Smooth muscle cell (in vitro differentiated cells): Measurements from ENCODE around the gene S100A14. TPM values are rescaled to one million over a fixed set of nuclear protein-coding genes. Genes with fewer than 3 reads are reported as not detected.

Experiments used
- DNase-seq: peaks from one replicate; lab custom pipeline; 2025; ENCODE audit not compliant: unreplicated experiment; lab: John Stamatoyannopoulos, UW
- H2AFZ ChIP-seq: fragments of 200-600 bp; sonication (generic); 2 replicates; pipeline ENCODE4 v1.6.0; 2016; ENCODE audit warnings: antibody characterized with exemption, low read depth, mild to moderate bottlenecking
- H3F3A ChIP-seq: fragments of 200-600 bp; sonication (generic); 2 replicates; pipeline ENCODE4 v1.6.0; 2017; ENCODE audit warnings: antibody characterized with exemption, low read depth
- H3K27ac ChIP-seq: fragments of 200-600 bp; sonication (generic); 2 replicates; pipeline ENCODE4 v1.5.1; 2016; ENCODE audit warnings: low read depth, mild to moderate bottlenecking
- H3K27me3 ChIP-seq: fragments of 200-600 bp; sonication (generic); 2 replicates; pipeline ENCODE4 v1.6.1; 2016; ENCODE audit warnings: low read depth, mild to moderate bottlenecking
- H3K36me3 ChIP-seq: fragments of 200-600 bp; sonication (generic); 2 replicates; pipeline ENCODE4 v1.5.1; 2016; ENCODE audit warnings: low read depth
- H3K4me1 ChIP-seq: fragments of 200-600 bp; sonication (generic); 2 replicates; pipeline ENCODE4 v1.5.1; 2016; ENCODE audit warnings: low read depth
- H3K4me2 ChIP-seq: fragments of 200-600 bp; sonication (generic); 2 replicates; pipeline ENCODE4 v1.6.0; 2016; ENCODE audit warnings: mild to moderate bottlenecking
- H3K4me3 ChIP-seq: fragments of 200-600 bp; sonication (generic); 2 replicates; pipeline ENCODE4 v1.5.1; 2016; ENCODE audit warnings: mild to moderate bottlenecking
- H3K79me2 ChIP-seq: fragments of 200-600 bp; sonication (generic); 2 replicates; pipeline ENCODE4 v1.6.0; 2016; ENCODE audit warnings: low read depth, mild to moderate bottlenecking
- H3K9ac ChIP-seq: fragments of 200-600 bp; sonication (generic); 2 replicates; pipeline ENCODE4 v1.6.0; 2016; ENCODE audit warnings: low read depth
- H3K9me3 ChIP-seq: fragments of 200-600 bp; sonication (generic); replicated peaks from 2 replicates; pipeline ENCODE4 v1.5.1; 2016; ENCODE audit warnings: low read depth
- H4K20me1 ChIP-seq: fragments of 200-600 bp; sonication (generic); 2 replicates; pipeline ENCODE4 v1.6.0; 2016; ENCODE audit warnings: low read depth
- CTCF ChIP-seq: fragments of 200-600 bp; sonication (generic); IDR thresholded peaks from 2 replicates; pipeline ENCODE4 v1.5.1; 2017; ENCODE audit warnings: borderline replicate concordance, mild to moderate bottlenecking, antibody characterized with exemption; ENCODE audit not compliant: insufficient read depth, poor library complexity, severe bottlenecking
- WGBS: methylation state at CpG from one replicate; pipeline ENCODE4 v1.1.7; 2016; ENCODE audit warnings: low lambda C conversion rate; 5-methylcytosine and 5-hydroxymethylcytosine counted together
- polyA plus RNA-seq: library from polyadenylated mRNA; unstranded; fragments of >200 nt; fragmentation: Nextera tagmentation; extraction: Ambion mirVana; gene quantifications from 2 replicates; pipeline ENCODE4 v1.2.1, GENCODE V29; 2016
- total RNA-seq: library from RNA; depleted of rRNA; stranded (reverse); fragments of >200 nt; gene quantifications from 2 replicates; pipeline ENCODE4 v1.2.3, GENCODE V29; 2014

S100A14 gene
- total and polyA plus RNA-seq, 2 experiments from 2014 or later = 11.0 to 25.1 TPM

GRCh38 chr1:153633161-153633753 lies 17.1 kb upstream of the S100A14 start:
- H3K4me3 ChIP-seq = peak overlapping the region; percentile 95
- no peaks in the 10 kb centered on the region for H3K27me3 ChIP-seq
- DNase-seq = no peak
- H3F3A ChIP-seq = peaks cover 9% of the 10 kb centered on the region
- H2AFZ ChIP-seq = no peak overlapping the region
- H3K4me2 ChIP-seq = peak overlapping the region; percentile 40
- peaks cover 39% of the 10 kb centered on the region for H4K20me1 ChIP-seq
- 77% methylated on average over 18 of the region's 18 CpGs for WGBS
- no peak overlapping the region for H3K27ac ChIP-seq
- no peak overlapping the region for H3K9ac ChIP-seq
- H3K9me3 ChIP-seq = no peaks in the 10 kb centered on the region
- H3K4me1 ChIP-seq = peaks cover 20% of the 10 kb centered on the region
- TF ChIP-seq CTCF = no peak
- peaks cover 13% of the 10 kb centered on the region for H3K36me3 ChIP-seq
- peaks cover 42% of the 10 kb centered on the region for H3K79me2 ChIP-seq

- Histone ChIP-seq H3F3A (no peaks in the 10 kb centered on the region), H3K9ac (no peak overlapping the region), H4K20me1 (peaks cover 20% of the 10 kb centered on the region), H3K79me2 (peaks cover 24% of the 10 kb centered on the region), H3K4me2 (no peak overlapping the region), H2AFZ (no peak overlapping the region), H3K27me3 (no peaks in the 10 kb centered on the region), H3K4me3 (no peak overlapping the region), H3K27ac (peak overlapping the region; percentile 4), H3K9me3 (no peaks in the 10 kb centered on the region), H3K4me1 (peaks cover 24% of the 10 kb centered on the region), H3K36me3 (peaks cover under 1% of the 10 kb centered on the region)
- 88% methylated on average over 9 of the region's 10 CpGs for WGBS
- no peak for DNase-seq
- no peak for TF ChIP-seq CTCF
These were observed 15.2 kb upstream of the S100A14 start for GRCh38 chr1:153631047-153632022.

- no peak for TF ChIP-seq CTCF
- Histone ChIP-seq H2AFZ (no peak overlapping the region), H3K27me3 (no peaks in the 10 kb centered on the region), H3K36me3 (no peaks in the 10 kb centered on the region), H3K9me3 (no peaks in the 10 kb centered on the region), H3K4me2 (no peak overlapping the region), H3F3A (no peaks in the 10 kb centered on the region), H3K4me3 (no peak overlapping the region), H3K79me2 (peaks cover 19% of the 10 kb centered on the region), H4K20me1 (peaks cover 11% of the 10 kb centered on the region), H3K27ac (no peak overlapping the region), H3K9ac (no peak overlapping the region), H3K4me1 (peaks cover 23% of the 10 kb centered on the region)
- WGBS = 95% methylated on average over 7 of the region's 7 CpGs
- no peak for DNase-seq
These were observed 14.3 kb upstream of the S100A14 start for GRCh38 chr1:153630384-153630783.
